GM23338 (cell line): ENCODE measurements around the gene TRMT5. TPM values are rescaled to one million over a fixed set of nuclear protein-coding genes. Genes with fewer than 3 reads are reported as not detected.

Experiments
- ATAC-seq: fragments of 200-7000 bp; cut with Tn5 transposase; 3 replicates; pipeline ENCODE4 v1.9.1; 2020
- DNase-seq: peaks from one replicate; pipeline ENCODE4 v3.0.0-alpha.2; 2015; ENCODE audit warnings: low spot score
- H2AFZ ChIP-seq: fragments of 200-600 bp; sonication (generic); 2 replicates; pipeline ENCODE4 v1.8.0; 2016; ENCODE audit warnings: antibody characterized with exemption, mild to moderate bottlenecking, moderate library complexity
- H3F3A ChIP-seq: fragments of 200-600 bp; sonication (generic); replicated peaks from 2 replicates; pipeline ENCODE4 v1.8.0; 2017; ENCODE audit warnings: antibody characterized with exemption, mixed run types, low read depth
- H3K27ac ChIP-seq: fragments of 200-600 bp; sonication (generic); 2 replicates; pipeline ENCODE4 v1.6.1; 2016; ENCODE audit warnings: low read depth
- H3K27me3 ChIP-seq: fragments of 200-600 bp; sonication (generic); 2 replicates; pipeline ENCODE4 v1.8.0; 2016; ENCODE audit warnings: mild to moderate bottlenecking, mixed run types, moderate library complexity; ENCODE audit not compliant: insufficient read depth
- H3K36me3 ChIP-seq: fragments of 200-600 bp; sonication (generic); 2 replicates; pipeline ENCODE4 v1.8.0; 2016; ENCODE audit warnings: mild to moderate bottlenecking; ENCODE audit not compliant: insufficient read depth
- H3K4me1 ChIP-seq: fragments of 200-600 bp; sonication (generic); 2 replicates; pipeline ENCODE4 v1.8.0; 2016; ENCODE audit warnings: mild to moderate bottlenecking, moderate library complexity; ENCODE audit not compliant: insufficient read depth
- H3K4me2 ChIP-seq: fragments of 200-600 bp; sonication (generic); 2 replicates; pipeline ENCODE4 v1.7.1; 2017; ENCODE audit warnings: mixed run types
- H3K4me3 ChIP-seq: fragments of 200-600 bp; sonication (generic); 2 replicates; pipeline ENCODE4 v1.6.1; 2016; ENCODE audit warnings: mixed run types
- H3K79me2 ChIP-seq: fragments of 200-600 bp; sonication (generic); replicated peaks from 2 replicates; pipeline ENCODE4 v1.8.0; 2017; ENCODE audit warnings: mild to moderate bottlenecking; ENCODE audit not compliant: insufficient read depth
- H3K9me2 ChIP-seq: fragments of 200-600 bp; sonication (generic); 2 replicates; pipeline ENCODE4 v1.8.0; 2017; ENCODE audit not compliant: insufficient read depth
- H4K20me1 ChIP-seq: fragments of 200-600 bp; sonication (generic); replicated peaks from 2 replicates; pipeline ENCODE4 v1.8.0; 2017; ENCODE audit warnings: mild to moderate bottlenecking; ENCODE audit not compliant: insufficient read depth
- H3K27ac Mint-ChIP-seq: 2 replicates; pipeline ENCODE4 v1.8.0; 2020; ENCODE audit warnings: inconsistent platforms, mild to moderate bottlenecking, moderate library complexity, mixed read lengths
- H3K27me3 Mint-ChIP-seq: 3 replicates; pipeline ENCODE4 v1.8.0; 2022; ENCODE audit warnings: low read depth, mild to moderate bottlenecking, moderate library complexity, mixed read lengths, inconsistent platforms; ENCODE audit not compliant: insufficient read depth, poor library complexity
- H3K36me3 Mint-ChIP-seq: 3 replicates; pipeline ENCODE4 v1.8.0; 2021; ENCODE audit warnings: low read depth, mild to moderate bottlenecking, inconsistent platforms, moderate library complexity, mixed read lengths
- H3K4me1 Mint-ChIP-seq: 3 replicates; pipeline ENCODE4 v1.8.0; 2020; ENCODE audit warnings: mild to moderate bottlenecking, inconsistent platforms, mixed read lengths
- H3K4me3 Mint-ChIP-seq: 3 replicates; pipeline ENCODE4 v1.8.0; 2021; ENCODE audit warnings: moderate library complexity, mild to moderate bottlenecking, inconsistent platforms, mixed read lengths
- H3K9me3 Mint-ChIP-seq: 3 replicates; pipeline ENCODE4 v1.8.0; 2020; ENCODE audit warnings: moderate library complexity, mild to moderate bottlenecking, inconsistent platforms, mixed read lengths
- CREB1 ChIP-seq: fragments of 250-450 bp; sonication (Bioruptor Pico); IDR thresholded peaks from 2 replicates; pipeline ENCODE4 v1.5.0; 2020; ENCODE audit warnings: low read depth, mild to moderate bottlenecking, moderate library complexity
- EZH2phosphoT487 ChIP-seq: fragments of 200-600 bp; sonication (generic); IDR thresholded peaks from one replicate; pipeline ENCODE4 v1.8.1; 2018; ENCODE audit warnings: antibody characterized with exemption; ENCODE audit not compliant: unreplicated experiment
- JUNB ChIP-seq: IDR thresholded peaks from one replicate; pipeline ENCODE4 v1.6.1; 2016; ENCODE audit warnings: antibody characterized with exemption; ENCODE audit not compliant: unreplicated experiment
- NANOG ChIP-seq: IDR thresholded peaks from 2 replicates; pipeline ENCODE4 v1.6.1; 2016; ENCODE audit warnings: antibody characterized with exemption, borderline replicate concordance
- POLR2AphosphoS5 ChIP-seq: IDR thresholded peaks from 2 replicates; pipeline ENCODE4 v1.6.1; 2016; ENCODE audit warnings: antibody characterized with exemption, low read depth
- ZNF114 ChIP-seq: fragments of 250-450 bp; sonication (Bioruptor Pico); IDR thresholded peaks from 2 replicates; pipeline ENCODE4 v1.5.0; 2020; ENCODE audit warnings: mild to moderate bottlenecking, moderate library complexity
- ZNF331 ChIP-seq: fragments of 250-450 bp; sonication (Bioruptor Pico); IDR thresholded peaks from 2 replicates; pipeline ENCODE4 v1.5.0; 2020; ENCODE audit warnings: low read depth, mild to moderate bottlenecking, moderate library complexity
- polyA plus RNA-seq: library from polyadenylated mRNA; unstranded; fragments of >200 nt; fragmentation: Nextera tagmentation; extraction: Ambion mirVana; gene quantifications from 2 replicates; pipeline ENCODE4 v1.2.1, GENCODE V29; 2016
- total RNA-seq: library from RNA; depleted of rRNA; stranded (reverse); fragments of >200 nt; shearing (Covaris generic); gene quantifications from 2 replicates; pipeline ENCODE4 v1.2.3, GENCODE V29; 2014
- TF ChIP-seq, protein P1 (sequence below): IDR thresholded peaks from one replicate; pipeline ENCODE4 v1.6.1; 2018; ENCODE audit warnings: antibody characterized with exemption; ENCODE audit not compliant: unreplicated experiment
- TF ChIP-seq, protein P2 (sequence below): IDR thresholded peaks from 2 replicates; pipeline ENCODE4 v1.6.1; 2016; ENCODE audit warnings: antibody characterized with exemption
- TF ChIP-seq, protein P3 (sequence below), 2 experiments: fragments of 200-600 bp in 1 of 2; sonication (generic) in 1 of 2; conservative IDR thresholded peaks; 2 replicates each; pipeline versions ENCODE4 v1.5.1 to v1.6.1; 2016 to 2017; ENCODE audit warnings: antibody characterized with exemption in 2 of 2, low read depth in 2 of 2, mild to moderate bottlenecking in 2 of 2, moderate library complexity in 1 of 2

Gene TRMT5
- total and polyA plus RNA-seq, 2 experiments from 2014 or later, result 9.8 to 18.4 TPM

DNA sequence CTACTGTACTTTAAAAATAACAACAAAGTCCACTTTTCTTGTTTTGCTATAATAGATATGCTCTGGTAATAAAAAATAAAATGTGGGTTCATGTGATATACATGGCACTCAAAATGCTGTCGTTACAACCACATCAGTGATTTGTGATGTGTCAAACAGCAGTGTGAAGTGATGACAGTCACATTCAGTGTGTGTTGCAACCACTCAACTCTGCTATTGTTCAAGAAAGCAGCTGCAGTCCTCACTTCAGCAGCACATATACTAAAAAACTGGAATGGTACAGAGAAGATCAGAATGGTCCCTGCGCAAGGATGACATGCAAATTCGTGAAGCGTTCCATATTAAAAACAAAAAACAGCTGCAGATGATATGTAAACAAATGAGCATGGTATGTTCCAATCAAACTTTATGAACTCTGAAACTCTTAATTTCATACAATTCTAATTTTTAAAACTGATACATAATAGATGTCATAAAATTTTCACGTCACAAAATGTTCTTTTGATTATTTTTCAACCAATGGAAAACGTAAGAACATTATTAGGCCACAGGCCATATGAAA lies 6.7 kb downstream of the TRMT5 start (continued):
- TF ChIP-seq, protein P1, sequence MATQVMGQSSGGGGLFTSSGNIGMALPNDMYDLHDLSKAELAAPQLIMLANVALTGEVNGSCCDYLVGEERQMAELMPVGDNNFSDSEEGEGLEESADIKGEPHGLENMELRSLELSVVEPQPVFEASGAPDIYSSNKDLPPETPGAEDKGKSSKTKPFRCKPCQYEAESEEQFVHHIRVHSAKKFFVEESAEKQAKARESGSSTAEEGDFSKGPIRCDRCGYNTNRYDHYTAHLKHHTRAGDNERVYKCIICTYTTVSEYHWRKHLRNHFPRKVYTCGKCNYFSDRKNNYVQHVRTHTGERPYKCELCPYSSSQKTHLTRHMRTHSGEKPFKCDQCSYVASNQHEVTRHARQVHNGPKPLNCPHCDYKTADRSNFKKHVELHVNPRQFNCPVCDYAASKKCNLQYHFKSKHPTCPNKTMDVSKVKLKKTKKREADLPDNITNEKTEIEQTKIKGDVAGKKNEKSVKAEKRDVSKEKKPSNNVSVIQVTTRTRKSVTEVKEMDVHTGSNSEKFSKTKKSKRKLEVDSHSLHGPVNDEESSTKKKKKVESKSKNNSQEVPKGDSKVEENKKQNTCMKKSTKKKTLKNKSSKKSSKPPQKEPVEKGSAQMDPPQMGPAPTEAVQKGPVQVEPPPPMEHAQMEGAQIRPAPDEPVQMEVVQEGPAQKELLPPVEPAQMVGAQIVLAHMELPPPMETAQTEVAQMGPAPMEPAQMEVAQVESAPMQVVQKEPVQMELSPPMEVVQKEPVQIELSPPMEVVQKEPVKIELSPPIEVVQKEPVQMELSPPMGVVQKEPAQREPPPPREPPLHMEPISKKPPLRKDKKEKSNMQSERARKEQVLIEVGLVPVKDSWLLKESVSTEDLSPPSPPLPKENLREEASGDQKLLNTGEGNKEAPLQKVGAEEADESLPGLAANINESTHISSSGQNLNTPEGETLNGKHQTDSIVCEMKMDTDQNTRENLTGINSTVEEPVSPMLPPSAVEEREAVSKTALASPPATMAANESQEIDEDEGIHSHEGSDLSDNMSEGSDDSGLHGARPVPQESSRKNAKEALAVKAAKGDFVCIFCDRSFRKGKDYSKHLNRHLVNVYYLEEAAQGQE, result no peak
- TF ChIP-seq, protein P2, sequence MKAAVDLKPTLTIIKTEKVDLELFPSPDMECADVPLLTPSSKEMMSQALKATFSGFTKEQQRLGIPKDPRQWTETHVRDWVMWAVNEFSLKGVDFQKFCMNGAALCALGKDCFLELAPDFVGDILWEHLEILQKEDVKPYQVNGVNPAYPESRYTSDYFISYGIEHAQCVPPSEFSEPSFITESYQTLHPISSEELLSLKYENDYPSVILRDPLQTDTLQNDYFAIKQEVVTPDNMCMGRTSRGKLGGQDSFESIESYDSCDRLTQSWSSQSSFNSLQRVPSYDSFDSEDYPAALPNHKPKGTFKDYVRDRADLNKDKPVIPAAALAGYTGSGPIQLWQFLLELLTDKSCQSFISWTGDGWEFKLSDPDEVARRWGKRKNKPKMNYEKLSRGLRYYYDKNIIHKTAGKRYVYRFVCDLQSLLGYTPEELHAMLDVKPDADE, result no peak
- TF ChIP-seq, protein P3, sequence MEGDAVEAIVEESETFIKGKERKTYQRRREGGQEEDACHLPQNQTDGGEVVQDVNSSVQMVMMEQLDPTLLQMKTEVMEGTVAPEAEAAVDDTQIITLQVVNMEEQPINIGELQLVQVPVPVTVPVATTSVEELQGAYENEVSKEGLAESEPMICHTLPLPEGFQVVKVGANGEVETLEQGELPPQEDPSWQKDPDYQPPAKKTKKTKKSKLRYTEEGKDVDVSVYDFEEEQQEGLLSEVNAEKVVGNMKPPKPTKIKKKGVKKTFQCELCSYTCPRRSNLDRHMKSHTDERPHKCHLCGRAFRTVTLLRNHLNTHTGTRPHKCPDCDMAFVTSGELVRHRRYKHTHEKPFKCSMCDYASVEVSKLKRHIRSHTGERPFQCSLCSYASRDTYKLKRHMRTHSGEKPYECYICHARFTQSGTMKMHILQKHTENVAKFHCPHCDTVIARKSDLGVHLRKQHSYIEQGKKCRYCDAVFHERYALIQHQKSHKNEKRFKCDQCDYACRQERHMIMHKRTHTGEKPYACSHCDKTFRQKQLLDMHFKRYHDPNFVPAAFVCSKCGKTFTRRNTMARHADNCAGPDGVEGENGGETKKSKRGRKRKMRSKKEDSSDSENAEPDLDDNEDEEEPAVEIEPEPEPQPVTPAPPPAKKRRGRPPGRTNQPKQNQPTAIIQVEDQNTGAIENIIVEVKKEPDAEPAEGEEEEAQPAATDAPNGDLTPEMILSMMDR (conservative IDR thresholded peaks at IDR 0.05; ENCODE audit: low read depth in 2 of 2), result no peak

DNA sequence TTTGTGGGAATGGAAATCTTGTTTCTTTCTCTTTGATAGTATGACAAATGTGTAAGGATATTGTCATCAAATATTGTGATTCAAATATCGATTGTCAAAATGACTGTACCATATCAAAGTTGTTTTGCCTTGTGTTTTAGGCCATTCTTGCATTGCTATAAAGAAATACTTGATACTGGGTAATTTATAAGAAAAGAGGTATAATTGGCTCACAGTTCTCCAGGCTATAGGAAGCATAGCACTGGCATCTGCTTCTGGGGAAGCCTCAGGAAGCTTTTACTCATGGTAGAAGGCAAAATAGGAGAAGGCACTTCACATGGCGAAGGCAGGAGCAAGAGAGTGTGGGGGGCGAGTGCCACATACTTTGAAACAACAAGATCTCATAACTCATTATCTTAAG lies 7.8 kb downstream of the TRMT5 start:
- H3K27me3 Mint-ChIP-seq, result no peaks in the 10 kb centered on the region
- H3K4me3 Mint-ChIP-seq, result no peak overlapping the region
- no peaks in the 10 kb centered on the region for H3F3A ChIP-seq
- H3K27ac ChIP-seq, result 0 out of 2 replicates have a peak overlapping the region, but pooled peaks have one; percentile 14
- 0 out of 2 replicates have a peak, but pooled peaks cover 7% of the 10 kb centered on the region for H3K79me2 ChIP-seq
- H3K9me3 Mint-ChIP-seq, result no peaks in the 10 kb centered on the region
- H3K4me1 Mint-ChIP-seq, result peaks cover 2% of the 10 kb centered on the region; the same call in 1 of the 3 replicates
- H3K4me3 ChIP-seq, result no peak overlapping the region
- peaks cover 6% of the 10 kb centered on the region; the same call in 1 of the 2 replicates for H3K36me3 ChIP-seq
- no peaks in the 10 kb centered on the region for H3K9me2 ChIP-seq
- no peak overlapping the region for H3K27ac Mint-ChIP-seq
- H3K36me3 Mint-ChIP-seq, result peaks cover 15% of the 10 kb centered on the region; the same call in 2 of the 3 replicates
- no peak overlapping the region for H2AFZ ChIP-seq
- no peaks in the 10 kb centered on the region for H4K20me1 ChIP-seq
- DNase-seq (no peak), ATAC-seq (no peak)
- H3K4me2 ChIP-seq, result no peak overlapping the region
- no peaks in the 10 kb centered on the region for H3K27me3 ChIP-seq
- H3K4me1 ChIP-seq, result no peaks in the 10 kb centered on the region
- TF ChIP-seq NANOG (no peak), EZH2phosphoT487 (no peak), ZNF114 (CRISPR knock-in tag) (no peak), CREB1 (CRISPR knock-in tag) (no peak), ZNF331 (CRISPR knock-in tag) (no peak), JUNB (no peak), POLR2AphosphoS5 (no peak)
- TF ChIP-seq, protein P3 (conservative IDR thresholded peaks at IDR 0.05; ENCODE audit: low read depth in 2 of 2), result no peak
- TF ChIP-seq, protein P1, result no peak
